ENCODE measurements around the gene TCEA2. TPM values are rescaled to one million over a fixed set of nuclear protein-coding genes. Genes with fewer than 3 reads are reported as not detected.

Gene TCEA2
- total and polyA plus RNA-seq, 2 of the 13 experiments (the other 11 are each of a cell fraction or from before 2014, with no cell fraction given): 28.1 to 33.7 TPM

- no peak for TF ChIP-seq ZNF512B (CRISPR knock-in tag; IDR thresholded peaks at IDR 0.05; ENCODE audit: borderline replicate concordance)
- no peak for TF ChIP-seq ZNF609 (CRISPR knock-in tag; IDR thresholded peaks at IDR 0.05; ENCODE audit: borderline replicate concordance)
- no peak for TF ChIP-seq ZNF713 (CRISPR knock-in tag; IDR thresholded peaks at IDR 0.05)
- TF ChIP-seq STAG1 (CRISPR knock-in tag; IDR thresholded peaks at IDR 0.05): no peak
- no peak for TF ChIP-seq ZNF879 (CRISPR knock-in tag; IDR thresholded peaks at IDR 0.05)
- TF ChIP-seq NR2F6 (IDR thresholded peaks at IDR 0.05): no peak
- no peak for TF ChIP-seq NR2F6 (CRISPR knock-in tag; IDR thresholded peaks at IDR 0.05)
- no peak for TF ChIP-seq ASH2L (IDR thresholded peaks at IDR 0.05; ENCODE audit: insufficient read length, low read depth, low read length)
- TF ChIP-seq MAFG (CRISPR knock-in tag; IDR thresholded peaks at IDR 0.05): no peak
- 0 out of 2 replicates have a peak, but pooled peaks have one; percentile 4 for TF ChIP-seq POLR2G (IDR thresholded peaks at IDR 0.05; ENCODE audit: low read depth, low read length)
- peak; percentile 71 for TF ChIP-seq RBFOX2 (IDR thresholded peaks at IDR 0.05; ENCODE audit: low read depth, low read length)
- TF ChIP-seq, protein P1, sequence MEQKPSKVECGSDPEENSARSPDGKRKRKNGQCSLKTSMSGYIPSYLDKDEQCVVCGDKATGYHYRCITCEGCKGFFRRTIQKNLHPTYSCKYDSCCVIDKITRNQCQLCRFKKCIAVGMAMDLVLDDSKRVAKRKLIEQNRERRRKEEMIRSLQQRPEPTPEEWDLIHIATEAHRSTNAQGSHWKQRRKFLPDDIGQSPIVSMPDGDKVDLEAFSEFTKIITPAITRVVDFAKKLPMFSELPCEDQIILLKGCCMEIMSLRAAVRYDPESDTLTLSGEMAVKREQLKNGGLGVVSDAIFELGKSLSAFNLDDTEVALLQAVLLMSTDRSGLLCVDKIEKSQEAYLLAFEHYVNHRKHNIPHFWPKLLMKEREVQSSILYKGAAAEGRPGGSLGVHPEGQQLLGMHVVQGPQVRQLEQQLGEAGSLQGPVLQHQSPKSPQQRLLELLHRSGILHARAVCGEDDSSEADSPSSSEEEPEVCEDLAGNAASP (CRISPR knock-in tag; IDR thresholded peaks at IDR 0.05; ENCODE audit: borderline replicate concordance): no peak
- no peak for TF ChIP-seq MXD4 (CRISPR knock-in tag; IDR thresholded peaks at IDR 0.05)
- TF ChIP-seq ZBTB1 (CRISPR knock-in tag; IDR thresholded peaks at IDR 0.05; ENCODE audit: borderline replicate concordance): no peak
- no peak for TF ChIP-seq ZNF546 (CRISPR knock-in tag; conservative IDR thresholded peaks at IDR 0.05)
- TF ChIP-seq, protein P2, sequence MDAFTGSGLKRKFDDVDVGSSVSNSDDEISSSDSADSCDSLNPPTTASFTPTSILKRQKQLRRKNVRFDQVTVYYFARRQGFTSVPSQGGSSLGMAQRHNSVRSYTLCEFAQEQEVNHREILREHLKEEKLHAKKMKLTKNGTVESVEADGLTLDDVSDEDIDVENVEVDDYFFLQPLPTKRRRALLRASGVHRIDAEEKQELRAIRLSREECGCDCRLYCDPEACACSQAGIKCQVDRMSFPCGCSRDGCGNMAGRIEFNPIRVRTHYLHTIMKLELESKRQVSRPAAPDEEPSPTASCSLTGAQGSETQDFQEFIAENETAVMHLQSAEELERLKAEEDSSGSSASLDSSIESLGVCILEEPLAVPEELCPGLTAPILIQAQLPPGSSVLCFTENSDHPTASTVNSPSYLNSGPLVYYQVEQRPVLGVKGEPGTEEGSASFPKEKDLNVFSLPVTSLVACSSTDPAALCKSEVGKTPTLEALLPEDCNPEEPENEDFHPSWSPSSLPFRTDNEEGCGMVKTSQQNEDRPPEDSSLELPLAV (CRISPR knock-in tag; conservative IDR thresholded peaks at IDR 0.05; ENCODE audit: low read depth): no peak
- TF ChIP-seq SKI (IDR thresholded peaks at IDR 0.05; ENCODE audit: partially characterized antibody): no peak
These were observed 24.3 kb upstream of the TCEA2 start (continued) for GRCh38 chr20:64038565-64039292.
